Stomach (tissue), 9 donors: ENCODE data around the gene WFDC1. TPM values are rescaled to one million over a fixed set of nuclear protein-coding genes. Genes with fewer than 3 reads are reported as not detected.

Experiments
- DNase-seq, 2 donors: peaks; one replicate each; pipeline versions ENCODE4 v3.0.0 to v3.0.0-alpha.2; 2013 to 2019
- H3K27ac ChIP-seq, 5 donors: fragments of 200-600 bp in 4 of 5; sonication (generic) in 4 of 5; one replicate each; pipeline ENCODE4 v1.5.1; 2013 to 2019; ENCODE audit warnings: mild to moderate bottlenecking in 1 of 5, moderate library complexity in 1 of 5
- H3K27me3 ChIP-seq, 3 donors: fragments of 200-600 bp; sonication (generic); one replicate each; pipeline ENCODE4 v1.5.1; 2017 to 2019; ENCODE audit warnings: mixed run types in 1 of 3
- H3K36me3 ChIP-seq, 4 donors: fragments of 200-600 bp; sonication (generic); 1 replicate in 3 of 4; 2 replicates in 1 of 4; pipeline ENCODE4 v1.5.1; 2016 to 2019
- H3K4me1 ChIP-seq, 4 donors: fragments of 200-600 bp; sonication (generic); one replicate each; pipeline ENCODE4 v1.5.1; 2016 to 2019
- H3K4me3 ChIP-seq, 4 donors: fragments of 200-600 bp; sonication (generic) in 3 of 4; one replicate each; pipeline ENCODE4 v1.5.1; 2016 to 2019; ENCODE audit warnings: mild to moderate bottlenecking in 1 of 4
- H3K9me3 ChIP-seq, 4 donors: fragments of 200-600 bp; sonication (generic); one replicate each; pipeline ENCODE4 v1.5.1; 2016 to 2019
- EP300 ChIP-seq: sonication (generic); formaldehyde crosslinking; IDR thresholded peaks from one replicate; pipeline ENCODE4 v1.6.1; 2017; ENCODE audit warnings: antibody characterized with exemption
- POLR2A ChIP-seq, 4 donors: fragments of 450-650 bp; IDR thresholded peaks; one replicate each; pipeline ENCODE4 v1.6.1; 2016; ENCODE audit warnings: antibody characterized with exemption in 4 of 4, control low read depth in 2 of 4, mild to moderate bottlenecking in 1 of 4, moderate library complexity in 1 of 4
- POLR2AphosphoS5 ChIP-seq, 3 donors: sonication (generic); formaldehyde crosslinking; IDR thresholded peaks; one replicate each; pipeline ENCODE4 v1.6.1; 2016; ENCODE audit warnings: antibody characterized with exemption in 3 of 3
- WGBS, 5 donors: extraction: QIAGEN DNeasy Blood & Tissue Kit in 3 of 5; methylation state at CpG; one replicate each; pipeline versions ENCODE4 v1.1.5 to v1.1.7; 2013 to 2018; 5-methylcytosine and 5-hydroxymethylcytosine counted together
- intact Hi-C: fragments of 100-400 bp; cut with DNase I; formaldehyde crosslinking; loops from one replicate; pipeline ENCODE4 v1.15.1; 2023; ENCODE audit warnings: low total_unique reads
- polyA plus RNA-seq, 3 donors: library from polyadenylated mRNA; stranded (reverse); fragments of 200-250 nt; gene quantifications; one replicate each; pipeline ENCODE4 v1.2.3, GENCODE V29; 2013
- small RNA-seq, 4 donors: library from RNA; depleted of rRNA; stranded (forward); fragments of <200 nt; gene quantifications; one replicate each; pipeline ENCODE3, GENCODE V24; 2016
- total RNA-seq, 5 donors: library from RNA; depleted of rRNA; stranded (reverse); fragments of >200 nt; gene quantifications; one replicate each; pipeline versions ENCODE4 v1.1.0 to v1.2.3, GENCODE V29; 2014 to 2016
- TF ChIP-seq, protein P1 (sequence below), 7 experiments: fragments of 450-650 bp in 4 of 7; fragments of 200-600 bp in 3 of 7; sonication (generic) in 3 of 7; IDR thresholded peaks; one replicate each; pipeline ENCODE4 v1.5.1; 2016 to 2019; ENCODE audit warnings: antibody characterized with exemption in 7 of 7, control low read depth in 2 of 7, mild to moderate bottlenecking in 1 of 7
- donor health status: healthy with polysubstance abuse.
- donor health status: Bipolar disorder and iron deficiency.
- donor health status: healthy.

WFDC1 gene
- total and polyA plus RNA-seq, 8 donors: 10.7 to 64.3 (median 14.2) TPM; not detected in 1

GRCh38 chr16:84373907-84374489 lies 79.3 kb downstream of the WFDC1 start:
- no peak for TF ChIP-seq POLR2A (IDR thresholded peaks at IDR 0.05)
- TF ChIP-seq EP300: no peak
- no peak for TF ChIP-seq POLR2AphosphoS5 (IDR thresholded peaks at IDR 0.05)
- TF ChIP-seq, protein P1, sequence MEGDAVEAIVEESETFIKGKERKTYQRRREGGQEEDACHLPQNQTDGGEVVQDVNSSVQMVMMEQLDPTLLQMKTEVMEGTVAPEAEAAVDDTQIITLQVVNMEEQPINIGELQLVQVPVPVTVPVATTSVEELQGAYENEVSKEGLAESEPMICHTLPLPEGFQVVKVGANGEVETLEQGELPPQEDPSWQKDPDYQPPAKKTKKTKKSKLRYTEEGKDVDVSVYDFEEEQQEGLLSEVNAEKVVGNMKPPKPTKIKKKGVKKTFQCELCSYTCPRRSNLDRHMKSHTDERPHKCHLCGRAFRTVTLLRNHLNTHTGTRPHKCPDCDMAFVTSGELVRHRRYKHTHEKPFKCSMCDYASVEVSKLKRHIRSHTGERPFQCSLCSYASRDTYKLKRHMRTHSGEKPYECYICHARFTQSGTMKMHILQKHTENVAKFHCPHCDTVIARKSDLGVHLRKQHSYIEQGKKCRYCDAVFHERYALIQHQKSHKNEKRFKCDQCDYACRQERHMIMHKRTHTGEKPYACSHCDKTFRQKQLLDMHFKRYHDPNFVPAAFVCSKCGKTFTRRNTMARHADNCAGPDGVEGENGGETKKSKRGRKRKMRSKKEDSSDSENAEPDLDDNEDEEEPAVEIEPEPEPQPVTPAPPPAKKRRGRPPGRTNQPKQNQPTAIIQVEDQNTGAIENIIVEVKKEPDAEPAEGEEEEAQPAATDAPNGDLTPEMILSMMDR (IDR thresholded peaks at IDR 0.05): no peak
- Histone ChIP-seq H3K27ac (no peak overlapping the region), H3K9me3 (no peaks in the 10 kb centered on the region), H3K4me1 (peaks cover 0 to 3% (median under 1%) of the 10 kb centered on the region in 4 donors), H3K27me3 (peaks cover 0 to 27% (median 2%) of the 10 kb centered on the region in 3 donors), H3K36me3 (no peaks in the 10 kb centered on the region), H3K4me3 (no peak overlapping the region)
- 41 to 64% (median 49%) methylated on average over 10 of the region's 10 CpGs for WGBS, 5 donors
- no peak for DNase-seq
- intact Hi-C loops: no loop called here

- H3K27me3 ChIP-seq: no peaks in the 10 kb centered on the region
- peaks cover 0 to 8% (median 0%) of the 10 kb centered on the region in 4 donors for H3K4me1 ChIP-seq
- DNase-seq: no peak
- TF ChIP-seq, protein P1 (IDR thresholded peaks at IDR 0.05): no peak
- TF ChIP-seq EP300 (no peak), POLR2AphosphoS5 (IDR thresholded peaks at IDR 0.05) (no peak), POLR2A (IDR thresholded peaks at IDR 0.05) (no peak)
- 85 to 92% (median 89%) methylated on average over 7 of the region's 7 CpGs for WGBS, 5 donors
- no peak overlapping the region for H3K27ac ChIP-seq
- H3K36me3 ChIP-seq: no peaks in the 10 kb centered on the region
- no peaks in the 10 kb centered on the region for H3K9me3 ChIP-seq
- no peak overlapping the region for H3K4me3 ChIP-seq
- intact Hi-C loops: no loop called here
These were observed 83.4 kb downstream of the WFDC1 start for GRCh38 chr16:84378099-84378498.

DNA sequence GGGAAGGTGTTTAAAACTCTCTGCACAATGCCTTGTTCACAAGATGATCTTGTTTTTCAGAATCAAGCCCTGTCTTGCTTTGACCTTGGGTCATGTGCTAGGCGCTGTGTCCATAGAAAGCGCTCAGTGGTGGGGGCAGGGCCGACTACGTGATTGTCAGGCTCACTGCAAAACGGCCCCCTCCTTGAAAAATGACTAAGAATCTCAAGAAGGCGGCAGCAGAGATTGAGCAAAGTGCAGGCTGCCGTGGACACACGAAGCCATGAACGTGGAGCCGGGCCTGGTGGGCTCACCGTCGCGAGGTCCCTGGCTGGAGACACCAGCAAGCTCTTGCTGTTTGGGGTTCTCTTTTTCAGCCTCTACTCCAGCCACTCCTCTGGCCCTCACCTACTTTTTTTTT lies 83.9 kb downstream of the WFDC1 start:
- peak in 1 of 2 donors; percentile 33 for DNase-seq
- Histone ChIP-seq H3K9me3 (no peaks in the 10 kb centered on the region), H3K27me3 (no peaks in the 10 kb centered on the region), H3K36me3 (no peaks in the 10 kb centered on the region), H3K4me1 (peaks cover 0 to 8% (median 0%) of the 10 kb centered on the region in 4 donors), H3K27ac (no peak overlapping the region), H3K4me3 (no peak overlapping the region)
- WGBS, 5 donors: 76 to 84% (median 77%) methylated on average over 13 of the region's 13 CpGs
- intact Hi-C loops: no loop called here
- TF ChIP-seq, protein P1 (IDR thresholded peaks at IDR 0.05): no peak
- no peak for TF ChIP-seq POLR2A (IDR thresholded peaks at IDR 0.05)
- TF ChIP-seq EP300: no peak
- no peak for TF ChIP-seq POLR2AphosphoS5 (IDR thresholded peaks at IDR 0.05)

- WGBS, 5 donors: 73 to 80% (median 77%) methylated on average over 10 to 11 of the region's 11 CpGs
- Histone ChIP-seq H3K9me3 (peaks cover 0 to 5% (median 2%) of the 10 kb centered on the region in 4 donors), H3K4me1 (peaks cover 0 to 8% (median 0%) of the 10 kb centered on the region in 4 donors), H3K27me3 (no peaks in the 10 kb centered on the region), H3K36me3 (no peaks in the 10 kb centered on the region), H3K4me3 (no peak overlapping the region), H3K27ac (no peak overlapping the region)
- no peak for DNase-seq
- intact Hi-C loops: no loop called here
- TF ChIP-seq POLR2A (IDR thresholded peaks at IDR 0.05): no peak
- TF ChIP-seq POLR2AphosphoS5 (IDR thresholded peaks at IDR 0.05): no peak
- TF ChIP-seq, protein P1 (IDR thresholded peaks at IDR 0.05): no peak
- TF ChIP-seq EP300: no peak
These were observed 84.5 kb downstream of the WFDC1 start for GRCh38 chr16:84379008-84379708.

Small RNA genes within 50 kb of the gene (small RNA-seq; reads per million reads assigned to genes)
- 0 reads per million in 4 donors for gene RNA5SP433

Other genes starting within 250 kb of the WFDC1 start
- gene MBTPS1, start 177.9 kb upstream of the WFDC1 start, total RNA-seq: 100 to 1,000 TPM in 2 of 5 donors, 10 to 100 TPM in 3; 53.9 to 112 (median 78.1) TPM
- gene MBTPS1, start 177.9 kb upstream of the WFDC1 start, polyA plus RNA-seq: 10 to 100 TPM; 21.4 to 33.4 (median 28.2) TPM
- gene HSDL1, start 149.7 kb upstream of the WFDC1 start, total RNA-seq: 100 to 1,000 TPM in 1 of 5 donors, 10 to 100 TPM in 3, 1 to 10 TPM in 1; 7.2 to 374 (median 16.5) TPM
- 1 to 10 TPM; 7.5 to 7.9 (median 7.8) TPM for gene HSDL1, start 149.7 kb upstream of the WFDC1 start, polyA plus RNA-seq
- gene DNAAF1, start 149.6 kb upstream of the WFDC1 start, total RNA-seq: 10 to 100 TPM in 1 of 5 donors, 1 to 10 TPM in 1, under 1 TPM in 1, not detected in 2; 0.37 to 11.4 (median 6.2) TPM
- 1 to 10 TPM in 2 of 3 donors, not detected in 1; 1.2 to 1.4 TPM for gene DNAAF1, start 149.6 kb upstream of the WFDC1 start, polyA plus RNA-seq
- 100 to 1,000 TPM in 2 of 5 donors, 10 to 100 TPM in 3; 18.9 to 377 (median 40.3) TPM for gene TAF1C, start 107.8 kb upstream of the WFDC1 start, total RNA-seq
- 10 to 100 TPM; 15.3 to 42.0 (median 22.7) TPM for gene TAF1C, start 107.8 kb upstream of the WFDC1 start, polyA plus RNA-seq
- under 1 TPM in 1 of 5 donors, not detected in 4; 0.18 TPM for gene ADAD2, start 103.7 kb upstream of the WFDC1 start, total RNA-seq
- 1 to 10 TPM in 2 of 3 donors, under 1 TPM in 1; 0.76 to 4.3 (median 4.2) TPM for gene ADAD2, start 103.7 kb upstream of the WFDC1 start, polyA plus RNA-seq
- not detected for gene KCNG4, start 54.9 kb upstream of the WFDC1 start, total RNA-seq
- gene KCNG4, start 54.9 kb upstream of the WFDC1 start, polyA plus RNA-seq: not detected
- 100 to 1,000 TPM in 1 of 5 donors, 1 to 10 TPM in 3, not detected in 1; 1.8 to 141 (median 4.3) TPM for gene ATP2C2, start 73.7 kb downstream of the WFDC1 start, total RNA-seq
- 1 to 10 TPM in 2 of 3 donors, not detected in 1; 1.1 to 5.4 TPM for gene ATP2C2, start 73.7 kb downstream of the WFDC1 start, polyA plus RNA-seq
- 10 to 100 TPM in 2 of 5 donors, 1 to 10 TPM in 3; 5.8 to 21.1 (median 9.4) TPM for gene MEAK7, start 209.8 kb downstream of the WFDC1 start, total RNA-seq
- gene MEAK7, start 209.8 kb downstream of the WFDC1 start, polyA plus RNA-seq: 1 to 10 TPM; 3.9 to 7.0 (median 6.8) TPM